Mucosa of stomach (tissue), 1 donor: ENCODE data around the gene DCAF10.

Experiments used
- H3K27me3 ChIP-seq: one replicate; pipeline ENCODE4 v1.7.0; 2013; ENCODE audit warnings: mild to moderate bottlenecking, low read length; ENCODE audit not compliant: control insufficient read depth, insufficient read depth
- H3K36me3 ChIP-seq: one replicate; pipeline ENCODE4 v1.7.0; 2013; ENCODE audit warnings: low read length; ENCODE audit not compliant: control insufficient read depth, insufficient read depth
- H3K4me1 ChIP-seq: one replicate; pipeline ENCODE4 v1.7.0; 2013; ENCODE audit warnings: mild to moderate bottlenecking, low read length; ENCODE audit not compliant: control insufficient read depth, insufficient read depth
- H3K4me3 ChIP-seq: one replicate; pipeline ENCODE4 v1.7.0; 2013; ENCODE audit warnings: low read length
- H3K9ac ChIP-seq: one replicate; pipeline ENCODE4 v1.7.0; 2013; ENCODE audit warnings: mild to moderate bottlenecking, low read length, moderate library complexity
- H3K9me3 ChIP-seq: one replicate; pipeline ENCODE4 v1.7.0; 2013; ENCODE audit warnings: mild to moderate bottlenecking, low read length, moderate library complexity; ENCODE audit not compliant: control insufficient read depth
- donor health status: Pancreatic carcinoma.

The DCAF10 gene

GRCh38 chr9:37915911-37916470 lies 115.4 kb downstream of the DCAF10 start:
- Histone ChIP-seq H3K9ac (no peak overlapping the region), H3K4me1 (no peaks in the 10 kb centered on the region), H3K9me3 (no peaks in the 10 kb centered on the region), H3K27me3 (no peaks in the 10 kb centered on the region), H3K36me3 (peaks cover 8% of the 10 kb centered on the region), H3K4me3 (no peak overlapping the region)

DNA sequence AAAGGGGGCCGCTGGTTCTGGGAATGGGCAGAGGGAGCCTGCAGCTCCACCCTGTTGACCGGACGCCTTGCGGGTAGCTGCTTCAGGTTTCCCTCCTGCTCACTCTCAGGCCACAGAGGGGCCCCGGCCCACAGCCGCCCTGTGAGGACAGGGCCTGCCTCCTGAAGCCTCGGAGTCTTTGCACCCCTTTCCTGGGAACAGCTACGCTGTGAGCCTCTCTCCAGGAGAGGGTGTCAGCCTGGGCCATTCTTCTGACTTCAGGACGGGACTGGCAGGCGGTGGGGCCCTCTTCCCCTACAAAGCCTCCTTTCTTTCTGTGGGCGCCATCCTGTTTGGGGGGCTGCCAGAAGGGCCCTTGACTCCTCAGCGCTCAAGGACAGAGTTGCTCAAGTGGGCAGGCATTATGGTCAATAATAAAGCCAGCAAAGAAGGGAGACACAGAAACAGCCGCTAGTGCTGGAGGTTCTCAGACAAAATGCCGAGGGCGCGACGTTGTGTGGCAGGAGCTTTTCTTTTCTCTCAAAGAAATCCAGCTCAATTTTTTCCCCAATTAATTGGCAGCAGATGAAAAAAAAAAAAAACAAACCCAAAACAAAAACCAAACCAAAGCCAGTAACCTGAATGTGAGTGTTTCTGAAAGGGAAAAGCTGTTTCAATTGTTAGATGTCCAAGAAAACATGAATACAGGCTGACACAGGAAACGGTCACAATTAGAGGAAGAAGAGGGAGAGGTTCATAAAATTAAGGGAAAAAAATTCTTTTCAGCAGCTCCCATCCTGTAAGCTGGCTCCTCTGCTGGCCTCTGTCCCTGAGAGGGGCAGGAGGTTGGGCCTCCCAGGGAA lies 116.1 kb downstream of the DCAF10 start:
- no peak overlapping the region for H3K9ac ChIP-seq
- H3K27me3 ChIP-seq, result no peaks in the 10 kb centered on the region
- H3K4me3 ChIP-seq, result no peak overlapping the region
- no peaks in the 10 kb centered on the region for H3K4me1 ChIP-seq
- H3K36me3 ChIP-seq, result peaks cover 8% of the 10 kb centered on the region
- H3K9me3 ChIP-seq, result no peaks in the 10 kb centered on the region
